Astrocyte (in vitro differentiated cells and primary cell): ENCODE data around the gene SBF2. TPM values are rescaled to one million over a fixed set of nuclear protein-coding genes. Genes with fewer than 3 reads are reported as not detected.
"Not testable (repeated sequence)": the region's sequence is repeated elsewhere in the genome, so short reads cannot be mapped to it uniquely, and the experiment has no call there.

Experiments
- DNase-seq: peaks from one replicate; pipeline ENCODE4 v3.0.0-alpha.2; 2010; ENCODE audit warnings: low read depth
- FAIRE-seq: peaks from 2 replicates; lab custom pipeline; 2011; peaks lifted over from hg19 to GRCh38; lab: Jason Lieb, UNC
- H2AFZ ChIP-seq: 2 replicates; pipeline ENCODE4 v1.6.0; 2012; ENCODE audit warnings: low read depth, low read length, inconsistent platforms
- H3K27ac ChIP-seq: 2 replicates; pipeline ENCODE4 v1.5.1; 2011; ENCODE audit warnings: low read depth, low read length, inconsistent platforms
- H3K27me3 ChIP-seq: 2 replicates; pipeline ENCODE4 v1.6.0; 2011; ENCODE audit warnings: low read length, inconsistent platforms; ENCODE audit not compliant: insufficient read depth
- H3K36me3 ChIP-seq: 2 replicates; pipeline ENCODE4 v1.5.1; 2011; ENCODE audit warnings: low read length, inconsistent platforms; ENCODE audit not compliant: insufficient read depth
- H3K4me1 ChIP-seq: 2 replicates; pipeline ENCODE4 v1.5.1; 2011; ENCODE audit warnings: low read length, inconsistent platforms; ENCODE audit not compliant: insufficient read depth
- H3K4me2 ChIP-seq: 2 replicates; pipeline ENCODE4 v1.6.0; 2012; ENCODE audit warnings: low read length, inconsistent platforms
- H3K4me3 ChIP-seq: 2 replicates; pipeline ENCODE4 v1.5.1; 2011; ENCODE audit warnings: low read depth, mild to moderate bottlenecking, low read length, inconsistent platforms; ENCODE audit not compliant: insufficient read depth
- H3K79me2 ChIP-seq: 2 replicates; pipeline ENCODE4 v1.6.0; 2012; ENCODE audit warnings: mild to moderate bottlenecking, low read length, inconsistent platforms; ENCODE audit not compliant: insufficient read depth
- H3K9ac ChIP-seq: 2 replicates; pipeline ENCODE4 v1.6.0; 2012; ENCODE audit warnings: mild to moderate bottlenecking, low read length, inconsistent platforms
- H3K9me3 ChIP-seq: 2 replicates; pipeline ENCODE4 v1.5.1; 2012; ENCODE audit warnings: low read depth, mild to moderate bottlenecking, low read length, inconsistent platforms; ENCODE audit not compliant: insufficient read depth
- H4K20me1 ChIP-seq: 2 replicates; pipeline ENCODE4 v1.6.0; 2012; ENCODE audit warnings: low read length, inconsistent platforms; ENCODE audit not compliant: insufficient read depth
- H3K27ac Mint-ChIP-seq: one replicate; pipeline ENCODE4 v1.8.0; 2021; ENCODE audit warnings: mild to moderate bottlenecking, mixed read lengths; ENCODE audit not compliant: unreplicated experiment
- H3K27me3 Mint-ChIP-seq: one replicate; pipeline ENCODE4 v1.8.0; 2021; ENCODE audit warnings: low read depth, mixed read lengths; ENCODE audit not compliant: unreplicated experiment
- H3K36me3 Mint-ChIP-seq: one replicate; pipeline ENCODE4 v1.8.0; 2021; ENCODE audit warnings: low read depth, mixed read lengths; ENCODE audit not compliant: unreplicated experiment
- H3K4me1 Mint-ChIP-seq: one replicate; pipeline ENCODE4 v1.8.0; 2021; ENCODE audit warnings: low read depth, mixed read lengths; ENCODE audit not compliant: unreplicated experiment
- H3K4me3 Mint-ChIP-seq: one replicate; pipeline ENCODE4 v1.8.0; 2021; ENCODE audit warnings: mild to moderate bottlenecking, moderate library complexity, mixed read lengths; ENCODE audit not compliant: unreplicated experiment
- H3K9me3 Mint-ChIP-seq: one replicate; pipeline ENCODE4 v1.8.0; 2021; ENCODE audit warnings: mild to moderate bottlenecking, mixed read lengths; ENCODE audit not compliant: unreplicated experiment
- CTCF ChIP-seq: IDR thresholded peaks from 2 replicates; pipeline ENCODE4 v1.5.1; 2011; ENCODE audit warnings: low read depth, mild to moderate bottlenecking, inconsistent platforms, low read length, moderate library complexity; ENCODE audit not compliant: insufficient read depth
- EZH2 ChIP-seq: IDR thresholded peaks from 2 replicates; pipeline ENCODE4 v1.6.1; 2012; ENCODE audit warnings: mild to moderate bottlenecking, low read length, inconsistent platforms; ENCODE audit not compliant: insufficient read depth
- total RNA-seq: library from RNA; stranded (reverse); gene quantifications from 2 replicates; pipeline ENCODE4 v1.2.1, GENCODE V29; 2021

The SBF2 gene
- total RNA-seq, 1 donor from 2014 or later = 50.0 TPM

- DNase-seq = peak; percentile 22
- Histone ChIP-seq H3K27ac (no peak overlapping the region), H3K9ac (no peak overlapping the region), H3K4me1 (no peaks in the 10 kb centered on the region), H3K36me3 (no peaks in the 10 kb centered on the region), H3K4me3 (no peak overlapping the region), H3K27me3 (no peaks in the 10 kb centered on the region), H3K9me3 (no peaks in the 10 kb centered on the region), H2AFZ (no peak overlapping the region), H4K20me1 (no peaks in the 10 kb centered on the region), H3K79me2 (no peaks in the 10 kb centered on the region), H3K4me2 (no peak overlapping the region)
- FAIRE-seq = no peak
- Mint-ChIP-seq H3K27ac (no peak overlapping the region), H3K9me3 (no peaks in the 10 kb centered on the region), H3K4me3 (no peak overlapping the region), H3K27me3 (no peaks in the 10 kb centered on the region), H3K36me3 (no peaks in the 10 kb centered on the region), H3K4me1 (peaks cover 5% of the 10 kb centered on the region)
- TF ChIP-seq EZH2 (no peak), CTCF (no peak)
These were observed 202.5 kb downstream of the SBF2 start for GRCh38 chr11:10091314-10092045.

- not testable (repeated sequence) for DNase-seq, H3K4me1 ChIP-seq, H3K27ac Mint-ChIP-seq, H3K4me3 Mint-ChIP-seq, H3K9ac ChIP-seq, H3K27me3 Mint-ChIP-seq, H3K4me2 ChIP-seq, FAIRE-seq, H3K9me3 ChIP-seq, H3K27ac ChIP-seq, H3K9me3 Mint-ChIP-seq, H3K4me1 Mint-ChIP-seq, H3K27me3 ChIP-seq, H3K36me3 ChIP-seq, H3K79me2 ChIP-seq, H2AFZ ChIP-seq, H4K20me1 ChIP-seq, H3K4me3 ChIP-seq, H3K36me3 Mint-ChIP-seq
These were observed 206.1 kb downstream of the SBF2 start for GRCh38 chr11:10087923-10088225.

- no peaks in the 10 kb centered on the region for H3K9me3 ChIP-seq
- H3K4me3 Mint-ChIP-seq = no peak overlapping the region
- DNase-seq = no peak
- no peak overlapping the region for H2AFZ ChIP-seq
- no peaks in the 10 kb centered on the region for H3K36me3 Mint-ChIP-seq
- H3K27me3 Mint-ChIP-seq = no peaks in the 10 kb centered on the region
- no peaks in the 10 kb centered on the region for H3K27me3 ChIP-seq
- peaks cover 7% of the 10 kb centered on the region for H3K79me2 ChIP-seq
- H3K4me1 Mint-ChIP-seq = peaks cover 5% of the 10 kb centered on the region
- H3K36me3 ChIP-seq = no peaks in the 10 kb centered on the region
- no peaks in the 10 kb centered on the region for H3K4me1 ChIP-seq
- no peaks in the 10 kb centered on the region for H4K20me1 ChIP-seq
- H3K4me2 ChIP-seq = no peak overlapping the region
- H3K9me3 Mint-ChIP-seq = no peaks in the 10 kb centered on the region
- H3K4me3 ChIP-seq = no peak overlapping the region
- TF ChIP-seq CTCF (no peak), EZH2 (no peak)
- FAIRE-seq = peak; percentile 20
- no peak overlapping the region for H3K27ac Mint-ChIP-seq
- H3K27ac ChIP-seq = no peak overlapping the region
- H3K9ac ChIP-seq = no peak overlapping the region
These were observed 206.7 kb downstream of the SBF2 start for GRCh38 chr11:10087186-10087922.
